GM19099 (cell line): ENCODE data around the gene CEP350.
A peak's percentile ranks its signal among the peaks of the same experiment; 100 is the strongest.

Experiments used
- POLR2A ChIP-seq: IDR thresholded peaks from 3 replicates; pipeline ENCODE4 v1.6.1; 2011; ENCODE audit warnings: low read depth; ENCODE audit not compliant: insufficient read length; ENCODE audit errors: extremely low read depth

CEP350 gene, protein sequence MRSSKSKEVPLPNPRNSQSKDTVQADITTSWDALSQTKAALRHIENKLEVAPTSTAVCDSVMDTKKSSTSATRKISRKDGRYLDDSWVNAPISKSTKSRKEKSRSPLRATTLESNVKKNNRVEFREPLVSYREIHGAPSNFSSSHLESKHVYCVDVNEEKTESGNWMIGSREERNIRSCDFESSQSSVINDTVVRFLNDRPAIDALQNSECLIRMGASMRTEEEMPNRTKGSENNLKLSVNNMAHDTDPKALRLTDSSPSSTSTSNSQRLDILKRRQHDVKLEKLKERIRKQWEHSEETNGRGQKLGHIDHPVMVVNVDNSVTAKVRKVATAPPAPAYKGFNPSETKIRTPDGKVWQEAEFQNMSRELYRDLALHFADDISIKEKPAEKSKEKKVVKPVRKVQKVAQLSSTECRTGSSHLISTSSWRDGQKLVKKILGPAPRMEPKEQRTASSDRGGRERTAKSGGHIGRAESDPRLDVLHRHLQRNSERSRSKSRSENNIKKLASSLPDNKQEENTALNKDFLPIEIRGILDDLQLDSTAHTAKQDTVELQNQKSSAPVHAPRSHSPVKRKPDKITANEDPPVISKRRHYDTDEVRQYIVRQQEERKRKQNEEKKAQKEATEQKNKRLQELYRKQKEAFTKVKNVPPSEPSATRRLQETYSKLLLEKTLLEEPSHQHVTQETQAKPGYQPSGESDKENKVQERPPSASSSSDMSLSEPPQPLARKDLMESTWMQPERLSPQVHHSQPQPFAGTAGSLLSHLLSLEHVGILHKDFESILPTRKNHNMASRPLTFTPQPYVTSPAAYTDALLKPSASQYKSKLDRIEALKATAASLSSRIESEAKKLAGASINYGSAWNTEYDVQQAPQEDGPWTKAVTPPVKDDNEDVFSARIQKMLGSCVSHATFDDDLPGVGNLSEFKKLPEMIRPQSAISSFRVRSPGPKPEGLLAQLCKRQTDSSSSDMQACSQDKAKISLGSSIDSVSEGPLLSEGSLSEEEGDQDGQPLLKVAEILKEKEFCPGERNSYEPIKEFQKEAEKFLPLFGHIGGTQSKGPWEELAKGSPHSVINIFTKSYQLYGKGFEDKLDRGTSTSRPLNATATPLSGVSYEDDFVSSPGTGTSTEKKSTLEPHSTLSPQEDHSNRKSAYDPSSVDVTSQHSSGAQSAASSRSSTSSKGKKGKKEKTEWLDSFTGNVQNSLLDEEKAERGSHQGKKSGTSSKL (N-terminal part only)

DNA sequence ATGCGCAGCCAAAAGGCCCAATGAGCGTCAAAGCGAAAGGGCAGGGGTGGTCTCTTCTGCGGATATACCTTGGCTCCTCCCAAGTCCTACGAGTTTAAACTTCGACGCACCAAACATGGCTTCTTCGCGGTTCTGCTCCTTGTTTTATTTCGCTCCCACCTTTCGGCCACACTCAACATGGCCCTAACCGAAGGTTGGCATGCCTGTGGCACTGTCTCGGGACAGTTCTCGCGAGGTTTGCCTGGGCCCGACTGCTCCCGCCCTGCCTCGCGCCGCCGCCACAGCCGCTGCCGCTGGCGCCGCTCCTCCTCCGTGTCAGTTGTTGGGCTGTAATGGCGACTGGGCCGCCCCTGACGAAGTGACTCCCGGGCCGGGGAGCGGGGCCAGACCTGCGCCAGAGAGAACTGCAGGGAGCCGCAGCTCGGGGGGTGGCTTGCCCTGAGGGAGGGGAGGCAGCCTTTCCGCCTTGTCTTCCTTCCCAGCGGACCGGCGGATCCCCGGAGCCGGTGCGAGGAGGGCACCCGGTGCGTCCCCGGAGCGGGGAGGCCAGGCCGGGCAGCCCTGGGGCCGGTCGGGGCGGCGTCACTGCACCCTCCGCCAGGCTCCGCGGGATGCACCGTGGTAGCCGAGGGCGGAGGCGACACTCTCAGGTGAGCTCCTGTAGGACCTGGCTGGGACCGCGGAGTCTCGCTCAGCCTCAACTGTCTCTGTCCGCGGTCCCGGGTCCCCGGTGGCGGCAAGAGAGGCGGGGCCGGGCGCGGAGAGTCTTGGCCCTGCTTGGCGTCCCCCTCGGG is at the start of gene CEP350:
TSS of gene CEP350 (plus strand) at position 318 of the 794 bp plus-strand sequence. CDS start 31,372 bp downstream, outside the sequence.
- TF ChIP-seq POLR2A, result peak; percentile 94

DNA sequence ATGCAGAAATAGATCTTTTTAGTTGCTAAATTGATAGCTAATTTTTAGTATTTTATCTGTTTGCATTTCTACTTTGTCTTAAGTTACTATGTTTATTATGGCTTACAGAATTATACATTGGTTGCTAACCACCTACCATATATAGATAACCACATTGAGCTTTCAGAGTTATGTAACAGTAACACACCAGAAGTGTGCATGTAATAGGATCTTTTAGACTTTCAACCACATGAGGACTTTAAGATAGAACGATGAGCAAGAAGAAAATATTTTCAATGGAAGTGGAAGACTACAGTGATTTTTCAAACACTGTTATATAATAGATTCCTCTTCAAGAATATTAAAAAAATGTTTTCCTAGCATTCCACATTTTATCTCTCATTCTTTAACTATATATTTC is 43.7 kb upstream of the CEP350 start:
- no peak for TF ChIP-seq POLR2A

DNA sequence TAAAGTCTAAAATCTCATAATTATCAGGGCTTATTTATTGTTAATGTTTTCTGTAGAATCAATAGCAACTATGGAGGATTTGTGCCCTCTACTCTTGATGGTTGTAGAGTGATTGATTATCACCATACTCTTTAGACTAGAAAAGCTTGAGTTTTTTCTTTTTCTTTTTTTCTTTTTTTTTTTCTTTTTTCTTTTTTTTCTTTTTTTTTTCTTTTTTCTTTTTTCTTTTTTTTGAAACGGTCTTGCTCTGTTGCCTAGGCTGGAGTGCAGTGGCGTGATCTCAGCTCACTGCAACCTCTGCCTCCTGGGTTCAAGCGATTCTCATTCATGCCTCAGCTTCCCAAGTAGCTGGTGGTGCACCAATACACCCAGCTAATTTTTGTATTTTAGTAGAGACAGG is 42.8 kb upstream of the CEP350 start:
- TF ChIP-seq POLR2A, result no peak

DNA sequence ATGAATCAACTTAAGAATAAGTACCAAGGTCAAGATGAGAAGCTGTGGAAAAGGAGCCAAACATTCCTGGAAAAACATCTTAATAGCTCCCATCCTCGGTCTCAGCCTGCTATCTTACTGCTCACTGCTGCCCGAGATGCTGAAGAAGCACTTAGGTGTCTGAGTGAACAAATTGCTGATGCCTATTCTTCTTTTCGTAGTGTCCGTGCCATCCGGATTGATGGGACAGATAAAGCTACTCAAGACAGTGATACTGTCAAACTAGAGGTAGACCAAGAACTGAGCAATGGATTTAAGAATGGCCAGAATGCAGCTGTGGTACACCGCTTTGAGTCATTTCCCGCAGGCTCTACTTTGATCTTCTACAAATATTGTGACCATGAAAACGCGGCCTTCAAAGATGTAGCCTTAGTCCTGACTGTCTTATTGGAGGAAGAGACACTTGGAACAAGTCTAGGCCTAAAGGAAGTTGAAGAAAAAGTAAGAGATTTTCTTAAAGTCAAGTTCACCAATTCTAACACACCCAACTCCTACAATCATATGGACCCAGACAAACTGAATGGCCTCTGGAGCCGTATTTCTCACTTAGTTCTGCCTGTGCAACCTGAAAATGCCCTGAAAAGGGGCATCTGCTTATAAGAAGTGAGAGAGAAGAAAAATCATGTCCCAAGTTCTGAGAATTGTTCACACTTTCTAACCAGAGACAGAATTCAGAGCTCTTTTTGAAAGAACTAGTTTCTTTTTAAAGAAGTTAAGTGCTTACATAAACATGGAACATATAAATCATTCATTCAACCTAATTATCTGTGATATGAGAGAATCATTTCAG is 36.8 kb upstream of the CEP350 start:
- TF ChIP-seq POLR2A, result no peak

DNA sequence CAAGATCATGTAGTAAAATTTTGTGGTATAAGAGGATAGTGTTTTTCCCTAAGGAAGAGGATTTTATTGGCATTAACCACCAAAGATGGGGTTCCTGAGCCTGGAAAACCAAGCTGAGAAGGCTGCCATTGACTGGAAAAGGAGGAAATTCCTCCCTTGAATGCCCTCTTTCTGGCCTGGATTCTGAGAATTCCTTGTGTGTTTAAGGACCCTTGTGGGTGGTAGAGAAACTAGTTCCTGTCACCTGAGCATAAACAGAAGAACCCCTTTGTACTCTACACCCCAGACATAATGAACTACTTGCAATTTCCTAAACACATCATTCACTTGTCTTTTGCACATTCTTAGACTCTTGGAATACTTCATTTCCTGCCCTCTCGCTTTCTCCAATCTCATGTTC is 33.1 kb upstream of the CEP350 start:
- TF ChIP-seq POLR2A, result no peak

DNA sequence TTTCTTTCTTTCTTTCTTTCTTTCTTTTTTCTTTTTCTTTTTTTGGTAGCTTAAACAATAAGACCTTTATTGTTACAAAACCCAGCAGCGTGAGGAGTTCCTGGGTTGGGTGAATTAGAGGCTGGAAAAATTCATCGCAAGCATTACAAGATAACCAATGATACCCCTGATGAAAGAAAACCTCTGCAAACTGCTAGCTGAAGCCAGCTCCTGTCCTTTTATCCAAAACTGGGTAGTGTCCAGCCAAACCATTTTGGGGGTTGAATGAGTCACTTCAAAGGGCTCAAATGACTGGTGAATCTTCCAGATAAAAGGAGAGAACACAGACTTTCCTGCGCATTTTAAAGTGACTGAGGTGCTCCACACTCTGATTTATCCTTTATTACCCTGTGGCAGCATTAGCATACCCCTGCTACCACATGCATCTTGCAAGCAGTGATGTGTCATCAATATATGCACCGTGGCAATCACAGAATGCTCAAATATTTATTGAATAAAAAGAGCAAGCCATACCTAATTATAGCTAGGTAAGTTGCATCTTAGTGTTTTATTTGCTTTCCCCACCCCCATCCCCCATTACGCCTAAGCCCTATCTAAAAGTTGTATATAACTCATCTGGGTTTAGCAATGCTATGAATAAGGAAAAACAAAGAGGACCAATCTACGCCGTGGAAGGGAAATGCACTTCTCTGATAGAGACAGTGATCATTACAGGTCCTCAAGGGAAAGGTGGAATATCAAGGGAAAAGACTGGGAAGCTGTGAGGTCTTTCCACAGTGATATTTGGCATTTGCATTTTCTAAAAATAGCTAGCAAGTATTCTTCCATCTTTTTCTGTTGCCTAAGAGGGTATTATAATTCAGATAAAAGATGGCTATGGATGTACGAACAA is 32.4 kb upstream of the CEP350 start:
- TF ChIP-seq POLR2A, result no peak

DNA sequence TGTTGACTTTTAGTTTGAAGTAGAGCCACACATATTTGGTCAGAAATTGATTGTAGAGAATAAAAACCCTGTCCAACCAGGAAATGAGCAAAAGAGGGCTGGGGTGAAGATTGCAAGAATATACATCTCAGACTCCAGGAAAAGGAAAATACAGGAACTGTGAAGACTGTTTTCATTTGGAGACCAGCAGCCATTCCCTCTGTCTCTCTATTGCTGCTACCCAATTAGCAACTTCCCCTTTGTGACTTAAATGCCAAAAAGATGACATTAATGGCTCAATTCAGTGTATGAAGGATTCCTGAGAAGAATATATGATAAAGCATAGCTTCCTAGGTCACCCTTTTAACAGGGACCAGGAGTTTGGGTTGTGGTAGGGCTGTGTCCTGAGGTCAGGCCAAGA is 31.6 kb upstream of the CEP350 start:
- no peak for TF ChIP-seq POLR2A

DNA sequence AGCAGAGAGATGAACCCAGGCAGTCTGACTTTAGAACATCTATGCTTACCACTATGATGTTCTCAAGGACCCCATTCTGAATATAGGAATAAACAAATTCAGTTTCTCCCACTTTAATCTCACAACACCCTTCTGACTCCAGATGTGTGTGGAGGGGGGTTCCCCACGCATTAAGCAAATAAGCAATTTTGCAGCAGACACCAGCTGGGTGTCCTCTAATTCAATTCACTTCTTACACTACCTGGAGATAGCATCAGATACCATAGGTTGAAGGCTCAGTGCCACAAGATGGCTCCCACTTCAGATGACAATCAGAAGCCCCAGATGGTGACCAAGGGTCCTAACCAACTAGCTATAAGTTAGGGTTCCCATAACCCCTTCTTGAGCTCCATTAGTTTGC is 30.3 kb upstream of the CEP350 start:
- no peak for TF ChIP-seq POLR2A

DNA sequence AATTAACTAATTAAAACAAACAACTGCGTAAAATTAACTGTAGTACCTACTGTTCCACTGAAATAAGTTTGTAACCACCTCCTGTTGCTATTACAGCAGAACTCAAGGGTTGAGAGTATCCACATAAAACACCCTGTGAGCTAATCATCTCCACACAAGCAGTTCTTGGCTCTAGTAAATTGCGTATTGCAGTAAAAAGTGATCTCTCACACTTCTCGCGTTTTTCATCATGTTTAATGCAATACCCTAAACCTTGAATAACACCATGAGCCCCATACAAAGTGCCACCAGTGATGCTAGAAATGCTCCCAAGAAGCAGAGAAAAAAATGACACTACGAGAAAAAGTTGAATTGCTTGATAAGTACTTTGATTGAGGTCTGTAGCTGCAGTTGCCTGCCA is 29.3 kb upstream of the CEP350 start:
- TF ChIP-seq POLR2A, result no peak

DNA sequence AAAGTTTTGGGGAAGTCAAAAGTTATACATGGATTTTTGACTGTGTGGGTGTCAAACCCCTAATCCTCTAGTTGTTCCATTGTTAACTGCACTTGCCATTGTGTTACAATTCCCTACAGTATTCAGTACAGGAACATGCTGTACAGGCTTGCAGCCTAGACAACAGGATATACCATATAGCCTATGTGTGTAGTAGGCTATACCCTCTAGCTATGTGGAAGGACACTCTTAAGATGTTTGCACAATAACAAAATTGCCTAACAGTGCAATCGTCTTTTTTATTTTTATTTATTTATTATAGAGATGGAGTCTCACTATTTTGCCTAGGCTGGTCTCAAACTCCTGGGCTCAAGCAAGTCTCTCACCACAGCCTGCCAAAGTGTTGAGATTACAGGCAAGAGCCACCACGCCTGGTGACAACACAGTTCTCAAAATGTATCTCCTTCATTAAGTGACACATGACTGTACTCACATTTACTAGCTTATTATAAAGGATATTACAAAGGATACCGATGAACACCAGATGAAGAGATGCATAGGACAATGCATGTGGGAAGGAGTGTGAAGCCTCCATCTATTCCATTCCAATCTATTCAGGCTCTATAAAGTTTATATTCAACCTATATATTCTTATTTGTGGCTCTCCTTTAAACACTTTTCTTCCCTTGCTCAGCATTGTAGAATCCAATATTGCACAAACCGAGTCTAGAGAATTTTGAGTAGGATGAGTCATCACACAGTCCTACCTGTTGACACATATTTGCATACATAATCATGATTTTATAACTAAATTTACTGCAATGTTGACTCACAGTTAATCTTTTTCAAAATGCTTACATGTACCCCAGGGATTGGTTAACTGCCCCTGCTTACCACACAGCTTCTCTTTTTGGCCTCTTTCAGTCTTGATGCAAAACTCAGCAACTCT is 28.4 kb upstream of the CEP350 start:
- TF ChIP-seq POLR2A, result no peak

DNA sequence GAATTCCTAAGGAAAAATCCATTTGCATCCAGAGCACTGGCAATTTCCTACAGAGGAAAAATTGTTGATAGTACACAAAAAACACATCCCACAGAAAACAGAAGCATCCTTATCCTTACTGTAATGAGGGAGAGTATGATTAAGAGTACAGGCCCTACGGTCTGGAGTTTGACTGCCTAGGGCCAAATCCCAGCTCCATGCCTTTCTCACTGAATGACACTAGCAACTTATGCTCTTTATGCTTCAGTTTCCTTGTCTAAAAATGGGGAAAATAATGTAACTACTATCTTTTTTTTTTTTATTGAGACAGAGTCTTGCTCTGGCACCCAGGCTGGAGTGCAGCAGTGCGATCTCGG is 27.8 kb upstream of the CEP350 start:
- TF ChIP-seq POLR2A, result no peak
